RWPE2 (cell line): ENCODE measurements around the gene KDSR.

Experiments used
- ATAC-seq: fragments of 200-7000 bp; cut with Tn5 transposase; 3 replicates; pipeline ENCODE4 v1.9.1; 2021; ENCODE audit warnings: low read depth
- DNase-seq: peaks from one replicate; pipeline ENCODE4 v3.0.0-alpha.2; 2020; ENCODE audit warnings: low spot score
- H3K27ac ChIP-seq: fragments of 450-650 bp; 2 replicates; pipeline ENCODE4 v1.5.1; 2017; ENCODE audit warnings: mild to moderate bottlenecking; ENCODE audit not compliant: poor library complexity, severe bottlenecking
- H3K27me3 ChIP-seq: fragments of 250-450 bp; sonication (Bioruptor Pico); 2 replicates; pipeline ENCODE4 v1.5.1; 2021; ENCODE audit warnings: mild to moderate bottlenecking, moderate library complexity; ENCODE audit not compliant: insufficient read depth, poor library complexity, severe bottlenecking
- H3K36me3 ChIP-seq: fragments of 250-450 bp; sonication (Bioruptor Pico); 2 replicates; pipeline ENCODE4 v1.5.1; 2020; ENCODE audit warnings: low read depth, mild to moderate bottlenecking, moderate library complexity
- H3K4me1 ChIP-seq: fragments of 250-450 bp; sonication (Bioruptor Pico); 2 replicates; pipeline ENCODE4 v1.5.1; 2021; ENCODE audit warnings: mild to moderate bottlenecking, moderate library complexity; ENCODE audit not compliant: insufficient read depth, poor library complexity, severe bottlenecking
- H3K4me3 ChIP-seq: fragments of 250-450 bp; sonication (Bioruptor Pico); 2 replicates; pipeline ENCODE4 v1.5.1; 2021; ENCODE audit warnings: mild to moderate bottlenecking, moderate library complexity; ENCODE audit not compliant: severe bottlenecking
- H3K9me3 ChIP-seq: fragments of 250-450 bp; sonication (Bioruptor Pico); 2 replicates; pipeline ENCODE4 v1.5.1; 2021; ENCODE audit warnings: mild to moderate bottlenecking, moderate library complexity; ENCODE audit not compliant: severe bottlenecking
- TF ChIP-seq, protein P1 (sequence below): fragments of 450-650 bp; IDR thresholded peaks from one replicate; pipeline ENCODE4 v1.5.1; 2017; ENCODE audit warnings: mild to moderate bottlenecking, moderate library complexity; ENCODE audit not compliant: poor library complexity, severe bottlenecking

The KDSR gene

DNA sequence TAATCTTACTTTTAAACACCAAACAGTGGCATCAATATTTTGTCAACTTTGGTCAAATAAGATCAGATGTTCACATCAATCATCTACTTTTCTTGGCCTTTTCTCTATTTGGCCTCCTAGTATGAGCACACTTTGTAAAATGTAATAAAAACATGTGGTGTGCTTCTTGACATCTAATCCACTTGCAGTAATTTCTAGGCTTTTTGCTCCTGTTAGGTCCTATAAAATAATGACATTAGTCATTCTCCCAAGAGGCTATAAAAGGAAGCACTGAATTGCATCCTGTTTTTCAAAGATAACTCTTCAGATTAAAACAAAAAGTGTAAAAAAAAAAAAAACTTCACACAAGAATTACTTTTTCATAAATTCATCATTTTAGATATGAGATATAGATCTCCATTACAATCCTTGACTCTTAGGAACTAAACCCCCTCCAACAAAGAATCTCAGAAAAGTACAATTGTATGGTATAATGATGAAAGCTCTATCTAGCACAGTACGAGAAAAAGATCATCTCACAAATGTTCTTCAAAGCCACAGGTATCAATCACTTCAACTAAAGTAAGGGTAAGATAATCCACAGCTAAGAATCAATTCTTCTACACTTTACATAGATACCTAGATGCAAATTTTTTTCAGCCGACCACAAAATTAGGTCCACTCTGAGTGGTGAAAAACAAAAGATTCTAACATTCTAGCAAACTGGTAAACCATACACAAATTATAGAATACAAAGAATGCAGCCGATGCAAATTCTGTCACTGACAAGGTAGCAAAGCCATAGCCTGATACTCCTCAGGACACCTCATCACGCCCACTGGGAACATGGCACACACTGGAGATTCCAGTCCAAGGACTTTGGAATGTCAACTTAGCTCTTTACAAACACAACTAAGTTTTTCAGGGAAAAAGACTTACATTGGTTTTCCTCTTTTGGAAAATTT, 50.1 kb downstream of the KDSR start:
- ATAC-seq (no peak), DNase-seq (no peak)
- Histone ChIP-seq H3K9me3 (no peaks in the 10 kb centered on the region), H3K27ac (no peak overlapping the region), H3K36me3 (no peaks in the 10 kb centered on the region), H3K4me3 (no peak overlapping the region), H3K4me1 (peaks cover 4% of the 10 kb centered on the region), H3K27me3 (peaks cover 36% of the 10 kb centered on the region)
- TF ChIP-seq, protein P1, sequence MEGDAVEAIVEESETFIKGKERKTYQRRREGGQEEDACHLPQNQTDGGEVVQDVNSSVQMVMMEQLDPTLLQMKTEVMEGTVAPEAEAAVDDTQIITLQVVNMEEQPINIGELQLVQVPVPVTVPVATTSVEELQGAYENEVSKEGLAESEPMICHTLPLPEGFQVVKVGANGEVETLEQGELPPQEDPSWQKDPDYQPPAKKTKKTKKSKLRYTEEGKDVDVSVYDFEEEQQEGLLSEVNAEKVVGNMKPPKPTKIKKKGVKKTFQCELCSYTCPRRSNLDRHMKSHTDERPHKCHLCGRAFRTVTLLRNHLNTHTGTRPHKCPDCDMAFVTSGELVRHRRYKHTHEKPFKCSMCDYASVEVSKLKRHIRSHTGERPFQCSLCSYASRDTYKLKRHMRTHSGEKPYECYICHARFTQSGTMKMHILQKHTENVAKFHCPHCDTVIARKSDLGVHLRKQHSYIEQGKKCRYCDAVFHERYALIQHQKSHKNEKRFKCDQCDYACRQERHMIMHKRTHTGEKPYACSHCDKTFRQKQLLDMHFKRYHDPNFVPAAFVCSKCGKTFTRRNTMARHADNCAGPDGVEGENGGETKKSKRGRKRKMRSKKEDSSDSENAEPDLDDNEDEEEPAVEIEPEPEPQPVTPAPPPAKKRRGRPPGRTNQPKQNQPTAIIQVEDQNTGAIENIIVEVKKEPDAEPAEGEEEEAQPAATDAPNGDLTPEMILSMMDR = no peak

DNA sequence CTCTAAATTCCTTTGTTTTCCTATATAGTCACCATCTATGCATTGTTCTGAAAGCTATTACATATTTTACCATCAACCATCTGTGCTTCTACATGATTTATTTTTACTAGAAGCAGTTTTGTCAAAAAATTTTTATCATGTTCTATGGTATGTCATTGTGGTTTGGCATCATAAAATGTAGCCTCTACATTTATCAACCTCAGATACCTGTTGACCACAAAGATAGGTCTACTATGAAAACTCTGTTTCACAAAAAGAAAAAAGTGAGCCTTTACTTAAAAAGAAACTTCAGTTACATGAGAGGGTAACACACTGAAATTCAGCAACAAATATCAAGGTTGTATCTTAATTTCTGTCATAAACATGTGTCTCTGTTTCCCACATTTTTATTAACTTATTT, 51.1 kb downstream of the KDSR start:
- TF ChIP-seq, protein P1 = no peak
- H3K4me3 ChIP-seq = no peak overlapping the region

DNA sequence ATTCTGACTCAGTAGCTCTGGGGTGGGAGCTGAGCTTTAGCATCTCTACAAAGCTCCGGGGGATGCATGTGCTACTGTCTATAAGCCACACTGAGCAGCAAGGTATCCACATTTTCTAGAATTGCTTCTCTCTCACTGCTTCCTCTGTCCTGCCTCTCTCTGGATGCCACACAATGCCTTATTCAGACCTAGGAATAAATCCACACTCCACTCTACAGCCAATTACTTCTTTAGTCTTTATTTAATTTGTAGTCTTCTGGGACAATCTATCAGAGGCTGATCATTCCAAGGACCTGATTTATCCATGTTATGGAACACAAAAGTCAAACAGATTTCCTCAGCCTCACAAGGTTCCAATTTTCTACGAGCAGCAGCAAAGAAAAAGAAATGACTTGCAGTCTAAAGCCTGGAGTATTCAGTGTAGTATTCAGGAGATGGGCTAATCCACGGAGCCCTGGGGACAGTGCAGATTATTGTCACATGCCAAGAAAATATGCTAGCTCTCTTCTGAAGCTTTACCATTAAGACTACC, 51.8 kb downstream of the KDSR start:
- Histone ChIP-seq H3K9me3 (no peaks in the 10 kb centered on the region), H3K27ac (no peak overlapping the region), H3K4me1 (peaks cover 4% of the 10 kb centered on the region), H3K36me3 (no peaks in the 10 kb centered on the region), H3K4me3 (no peak overlapping the region), H3K27me3 (peaks cover 36% of the 10 kb centered on the region)
- TF ChIP-seq, protein P1 = no peak
- ATAC-seq (no peak), DNase-seq (no peak)

More for the DNA sequence above, 51.1 kb downstream of the KDSR start:
- no peaks in the 10 kb centered on the region for H3K9me3 ChIP-seq
- H3K4me1 ChIP-seq = peaks cover 4% of the 10 kb centered on the region
- H3K27me3 ChIP-seq = peaks cover 36% of the 10 kb centered on the region
- no peaks in the 10 kb centered on the region for H3K36me3 ChIP-seq
- ATAC-seq (no peak), DNase-seq (no peak)
- H3K27ac ChIP-seq = no peak overlapping the region

DNA sequence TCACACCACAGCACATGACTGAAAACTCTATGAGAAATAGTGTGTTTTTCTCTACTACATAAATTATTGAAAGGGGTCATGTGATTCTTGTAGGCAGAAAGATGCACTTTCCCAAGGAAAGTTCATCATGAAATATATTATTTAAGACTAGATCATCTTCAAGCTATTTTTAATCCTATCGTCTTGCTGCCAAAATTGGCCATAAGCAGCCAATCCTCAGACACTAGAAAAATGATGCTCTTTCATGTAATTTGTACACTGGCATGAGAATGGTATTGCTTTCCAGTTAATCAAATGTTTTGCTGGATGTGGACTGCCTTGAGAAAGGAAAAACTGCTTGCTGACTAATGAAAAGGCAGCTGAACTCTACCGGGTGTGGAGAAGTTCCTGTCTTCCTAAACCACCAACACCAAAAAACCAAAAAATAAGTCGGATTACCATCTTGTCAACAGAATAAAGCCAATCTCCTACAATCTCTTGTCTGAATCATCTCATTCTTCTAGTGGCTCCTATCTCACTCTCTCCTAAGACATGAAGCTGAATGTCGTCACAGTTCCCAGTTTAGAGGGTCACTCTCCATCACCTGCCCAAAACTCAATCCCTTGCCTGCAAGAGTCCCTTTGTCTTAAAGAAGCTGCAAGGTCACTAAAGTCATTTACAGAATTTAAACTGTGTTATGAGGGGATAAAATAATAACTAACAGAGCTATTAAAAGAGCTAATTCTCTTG, 52.8 kb downstream of the KDSR start:
- DNase-seq = no peak
- ATAC-seq = no peak
- Histone ChIP-seq H3K27me3 (peaks cover 36% of the 10 kb centered on the region), H3K27ac (no peak overlapping the region), H3K4me1 (peaks cover 4% of the 10 kb centered on the region), H3K36me3 (no peaks in the 10 kb centered on the region), H3K4me3 (no peak overlapping the region), H3K9me3 (no peaks in the 10 kb centered on the region)
- TF ChIP-seq, protein P1 = no peak
